ENCODE data around the gene ZNF521.

DNA sequence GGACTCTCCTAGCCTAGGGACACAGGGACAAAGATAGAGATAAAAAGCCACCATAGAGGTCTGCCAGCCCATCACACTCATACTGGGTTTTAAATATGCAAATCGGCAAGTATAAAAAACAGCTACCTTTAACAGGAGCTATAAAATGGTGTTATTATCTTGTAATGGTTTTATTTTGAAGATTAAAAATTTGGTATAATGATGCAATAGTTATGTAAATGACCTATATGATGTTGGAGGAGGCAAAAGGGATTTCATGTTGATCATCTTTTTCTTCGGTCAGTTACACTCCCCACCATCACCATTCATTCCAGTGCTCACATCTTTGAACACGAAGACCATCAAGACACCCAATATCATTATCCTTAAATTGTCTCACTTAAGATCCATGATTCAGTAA, 11.2 kb downstream of the ZNF521 start:
- TF ChIP-seq TAF1 (conservative IDR thresholded peaks at IDR 0.05) (no peak), CTCF (IDR thresholded peaks at IDR 0.05; ENCODE audit: low read depth, low read length, missing input control) (no peak), GABPA (IDR thresholded peaks at IDR 0.05 in 1 of 2, conservative IDR thresholded peaks at IDR 0.05 in 1 of 2) (no peak), RXRA (IDR thresholded peaks at IDR 0.05) (no peak), EGR1 (IDR thresholded peaks at IDR 0.05; ENCODE audit: low read depth in 2 of 2) (no peak)
- TF ChIP-seq, protein P1, sequence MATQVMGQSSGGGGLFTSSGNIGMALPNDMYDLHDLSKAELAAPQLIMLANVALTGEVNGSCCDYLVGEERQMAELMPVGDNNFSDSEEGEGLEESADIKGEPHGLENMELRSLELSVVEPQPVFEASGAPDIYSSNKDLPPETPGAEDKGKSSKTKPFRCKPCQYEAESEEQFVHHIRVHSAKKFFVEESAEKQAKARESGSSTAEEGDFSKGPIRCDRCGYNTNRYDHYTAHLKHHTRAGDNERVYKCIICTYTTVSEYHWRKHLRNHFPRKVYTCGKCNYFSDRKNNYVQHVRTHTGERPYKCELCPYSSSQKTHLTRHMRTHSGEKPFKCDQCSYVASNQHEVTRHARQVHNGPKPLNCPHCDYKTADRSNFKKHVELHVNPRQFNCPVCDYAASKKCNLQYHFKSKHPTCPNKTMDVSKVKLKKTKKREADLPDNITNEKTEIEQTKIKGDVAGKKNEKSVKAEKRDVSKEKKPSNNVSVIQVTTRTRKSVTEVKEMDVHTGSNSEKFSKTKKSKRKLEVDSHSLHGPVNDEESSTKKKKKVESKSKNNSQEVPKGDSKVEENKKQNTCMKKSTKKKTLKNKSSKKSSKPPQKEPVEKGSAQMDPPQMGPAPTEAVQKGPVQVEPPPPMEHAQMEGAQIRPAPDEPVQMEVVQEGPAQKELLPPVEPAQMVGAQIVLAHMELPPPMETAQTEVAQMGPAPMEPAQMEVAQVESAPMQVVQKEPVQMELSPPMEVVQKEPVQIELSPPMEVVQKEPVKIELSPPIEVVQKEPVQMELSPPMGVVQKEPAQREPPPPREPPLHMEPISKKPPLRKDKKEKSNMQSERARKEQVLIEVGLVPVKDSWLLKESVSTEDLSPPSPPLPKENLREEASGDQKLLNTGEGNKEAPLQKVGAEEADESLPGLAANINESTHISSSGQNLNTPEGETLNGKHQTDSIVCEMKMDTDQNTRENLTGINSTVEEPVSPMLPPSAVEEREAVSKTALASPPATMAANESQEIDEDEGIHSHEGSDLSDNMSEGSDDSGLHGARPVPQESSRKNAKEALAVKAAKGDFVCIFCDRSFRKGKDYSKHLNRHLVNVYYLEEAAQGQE (IDR thresholded peaks at IDR 0.05) = no peak
- TF ChIP-seq, protein P2, sequence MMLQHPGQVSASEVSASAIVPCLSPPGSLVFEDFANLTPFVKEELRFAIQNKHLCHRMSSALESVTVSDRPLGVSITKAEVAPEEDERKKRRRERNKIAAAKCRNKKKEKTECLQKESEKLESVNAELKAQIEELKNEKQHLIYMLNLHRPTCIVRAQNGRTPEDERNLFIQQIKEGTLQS (IDR thresholded peaks at IDR 0.05) = no peak
- TF ChIP-seq, protein P3, sequence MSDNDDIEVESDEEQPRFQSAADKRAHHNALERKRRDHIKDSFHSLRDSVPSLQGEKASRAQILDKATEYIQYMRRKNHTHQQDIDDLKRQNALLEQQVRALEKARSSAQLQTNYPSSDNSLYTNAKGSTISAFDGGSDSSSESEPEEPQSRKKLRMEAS (IDR thresholded peaks at IDR 0.05) = no peak
